ENCODE results near the gene ALKBH2.

The ALKBH2 gene

DNA sequence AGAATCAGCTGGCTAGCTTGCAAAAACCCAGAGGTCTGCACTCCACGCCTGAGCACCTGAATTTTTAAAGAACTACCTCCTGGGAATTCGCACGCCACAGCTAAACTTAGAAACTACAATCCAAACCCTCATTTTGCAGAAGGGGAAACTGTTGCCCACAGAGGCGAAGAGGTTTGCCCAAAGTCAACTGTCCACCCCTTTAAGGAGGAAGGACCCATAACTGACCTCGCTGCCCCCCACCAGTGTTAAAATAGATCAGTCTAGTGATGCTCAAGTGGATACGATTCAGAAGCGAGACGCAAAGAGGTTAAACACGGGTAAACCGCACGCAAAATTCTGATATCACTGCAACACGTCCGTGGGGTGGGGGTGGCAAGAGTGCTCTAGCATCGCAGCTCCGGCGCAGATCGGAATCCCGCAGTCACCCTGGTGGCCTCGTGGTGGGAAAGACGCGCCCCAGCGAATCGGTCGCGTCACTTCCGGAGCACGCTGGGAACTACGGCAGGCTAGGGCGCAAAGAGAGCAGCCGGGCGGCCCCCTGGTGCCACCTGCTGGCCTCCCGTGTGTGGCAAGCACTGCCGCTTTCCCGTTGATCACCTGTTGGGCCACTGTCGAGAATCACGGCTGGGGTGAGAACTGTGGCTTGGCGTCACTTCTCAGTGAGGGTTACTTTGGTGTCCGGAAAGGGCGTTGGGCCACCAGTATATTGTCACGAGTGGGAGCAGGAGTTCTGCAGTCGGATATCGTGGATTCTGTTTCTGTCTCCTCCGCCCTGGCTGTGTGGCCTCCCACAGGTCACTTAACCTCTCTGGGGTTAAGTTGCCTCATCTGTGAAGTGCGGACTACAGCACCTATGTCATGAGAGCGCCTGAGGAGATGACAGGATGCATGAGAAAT is at the start of gene ALKBH2:
ALKBH2 (minus strand) TSS at position 451 of the 897 bp plus-strand sequence. CDS start 686 bp downstream, outside the sequence.
- CTCF ChIA-PET, result interaction anchor here (0.8 to 1.1 kb wide), 2 partner anchors 143 to 208 kb away, joined by 3 to 4 read pairs; no protein-coding TSS in a partner anchor
- POLR2A ChIA-PET, result interaction anchor here (0.6 to 1.6 kb wide), 4 partner anchors 9 to 423 kb away, joined by 3 read pairs; no protein-coding TSS in a partner anchor
- peak; percentile 46; the same call in 1 of the 2 replicates for TF ChIP-seq ELF4 (IDR thresholded peaks at IDR 0.05)
- TF ChIP-seq SP1 (IDR thresholded peaks at IDR 0.05), result no peak
- TF ChIP-seq FOXM1 (IDR thresholded peaks at IDR 0.05; ENCODE audit: borderline replicate concordance), result 0 out of 2 replicates have a peak, but pooled peaks have one; percentile 18
- peak; percentile 99 for TF ChIP-seq L3MBTL2 (conservative IDR thresholded peaks at IDR 0.05)
- peak; percentile 92 for DNase-seq (ENCODE audit: extremely low spot score)

DNA sequence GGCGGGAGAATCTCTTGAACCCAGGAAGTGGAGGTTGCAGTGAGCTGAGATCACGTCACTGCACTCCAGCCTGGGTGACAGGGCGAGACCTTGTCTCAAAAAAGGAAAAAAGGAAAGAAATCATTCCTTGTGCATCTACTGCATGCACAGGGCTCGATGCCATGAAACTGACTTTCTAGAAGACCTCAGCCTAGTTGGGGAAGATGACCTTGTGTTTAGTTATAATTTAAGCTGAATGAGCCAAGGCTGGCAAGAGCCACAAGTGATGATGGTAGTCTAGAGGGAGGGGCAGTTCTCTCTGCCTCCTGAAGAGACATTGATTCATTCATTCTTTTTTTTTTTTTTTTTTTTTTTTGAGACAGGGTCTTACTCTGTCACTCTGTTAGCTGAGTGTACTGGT is 47.3 kb upstream of the ALKBH2 start:
- CTCF ChIA-PET, result no interaction called here
- POLR2A ChIA-PET, result interaction anchor here (1.4 kb wide), 1 partner anchor 14 kb away, joined by 3 read pairs; no protein-coding TSS in a partner anchor

DNA sequence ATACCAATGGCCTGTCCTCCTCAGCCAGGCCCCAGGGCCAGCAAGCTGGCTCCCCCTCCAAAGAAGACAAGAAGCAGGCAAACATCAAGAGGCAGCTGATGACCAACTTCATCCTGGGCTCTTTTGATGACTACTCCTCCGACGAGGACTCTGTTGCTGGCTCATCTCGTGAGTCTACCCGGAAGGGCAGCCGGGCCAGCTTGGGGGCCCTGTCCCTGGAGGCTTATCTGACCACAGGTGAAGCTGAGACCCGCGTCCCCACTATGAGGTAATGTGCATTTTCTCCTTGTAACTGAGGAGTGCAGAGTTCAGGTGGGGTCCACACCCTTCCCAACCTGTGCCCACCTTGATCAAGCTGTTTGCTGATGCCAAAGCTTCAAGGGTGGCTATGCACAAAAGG is 46.5 kb upstream of the ALKBH2 start:
- TF ChIP-seq SP1 (IDR thresholded peaks at IDR 0.05), result no peak
- TF ChIP-seq FOXM1 (IDR thresholded peaks at IDR 0.05; ENCODE audit: borderline replicate concordance), result no peak
- no peak for TF ChIP-seq NFRKB (IDR thresholded peaks at IDR 0.05)
- TF ChIP-seq BHLHE40 (IDR thresholded peaks at IDR 0.05; ENCODE audit: borderline replicate concordance), result no peak
- no peak for TF ChIP-seq ELF4 (IDR thresholded peaks at IDR 0.05)
- TF ChIP-seq LEF1 (IDR thresholded peaks at IDR 0.05; ENCODE audit: borderline replicate concordance), result no peak
- no peak for TF ChIP-seq SUZ12 (IDR thresholded peaks at IDR 0.05)
- TF ChIP-seq TARDBP (IDR thresholded peaks at IDR 0.05), result no peak
- TF ChIP-seq ARNT (IDR thresholded peaks at IDR 0.05), result no peak
- no peak for TF ChIP-seq HDGF (IDR thresholded peaks at IDR 0.05; ENCODE audit: borderline replicate concordance)
- CTCF ChIA-PET, result no interaction called here
- no peak for DNase-seq (ENCODE audit: extremely low spot score)
- POLR2A ChIA-PET, result interaction anchor here (1.4 kb wide), 1 partner anchor 14 kb away, joined by 3 read pairs; no protein-coding TSS in a partner anchor

More for the DNA sequence above, 47.3 kb upstream of the ALKBH2 start:
- TF ChIP-seq BHLHE40 (IDR thresholded peaks at IDR 0.05; ENCODE audit: borderline replicate concordance) (no peak), FOXM1 (IDR thresholded peaks at IDR 0.05; ENCODE audit: borderline replicate concordance) (no peak), NFRKB (IDR thresholded peaks at IDR 0.05) (no peak), FOXA1 (IDR thresholded peaks at IDR 0.05) (no peak), ARNT (IDR thresholded peaks at IDR 0.05) (no peak), TARDBP (IDR thresholded peaks at IDR 0.05) (no peak), HDGF (IDR thresholded peaks at IDR 0.05; ENCODE audit: borderline replicate concordance) (no peak), FOXK2 (IDR thresholded peaks at IDR 0.05) (no peak), ZNF384 (IDR thresholded peaks at IDR 0.05) (no peak), CTBP1 (IDR thresholded peaks at IDR 0.05; ENCODE audit: borderline replicate concordance) (no peak), ELF4 (IDR thresholded peaks at IDR 0.05) (no peak), LEF1 (IDR thresholded peaks at IDR 0.05; ENCODE audit: borderline replicate concordance) (no peak), SP1 (IDR thresholded peaks at IDR 0.05) (no peak), SUZ12 (IDR thresholded peaks at IDR 0.05) (no peak)
- TF ChIP-seq, protein P1, sequence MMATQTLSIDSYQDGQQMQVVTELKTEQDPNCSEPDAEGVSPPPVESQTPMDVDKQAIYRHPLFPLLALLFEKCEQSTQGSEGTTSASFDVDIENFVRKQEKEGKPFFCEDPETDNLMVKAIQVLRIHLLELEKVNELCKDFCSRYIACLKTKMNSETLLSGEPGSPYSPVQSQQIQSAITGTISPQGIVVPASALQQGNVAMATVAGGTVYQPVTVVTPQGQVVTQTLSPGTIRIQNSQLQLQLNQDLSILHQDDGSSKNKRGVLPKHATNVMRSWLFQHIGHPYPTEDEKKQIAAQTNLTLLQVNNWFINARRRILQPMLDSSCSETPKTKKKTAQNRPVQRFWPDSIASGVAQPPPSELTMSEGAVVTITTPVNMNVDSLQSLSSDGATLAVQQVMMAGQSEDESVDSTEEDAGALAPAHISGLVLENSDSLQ (IDR thresholded peaks at IDR 0.05), result no peak
- no peak for DNase-seq (ENCODE audit: extremely low spot score)

DNA sequence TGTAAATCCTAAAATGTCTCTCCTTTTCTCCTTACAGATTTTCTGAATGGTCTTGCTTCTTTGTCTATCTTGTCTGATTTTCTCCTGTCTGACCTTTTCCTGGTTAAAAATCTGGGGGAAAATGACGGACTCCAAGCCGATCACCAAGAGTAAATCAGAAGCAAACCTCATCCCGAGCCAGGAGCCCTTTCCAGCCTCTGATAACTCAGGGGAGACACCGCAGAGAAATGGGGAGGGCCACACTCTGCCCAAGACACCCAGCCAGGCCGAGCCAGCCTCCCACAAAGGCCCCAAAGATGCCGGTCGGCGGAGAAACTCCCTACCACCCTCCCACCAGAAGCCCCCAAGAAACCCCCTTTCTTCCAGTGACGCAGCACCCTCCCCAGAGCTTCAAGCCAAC is 46.1 kb upstream of the ALKBH2 start:
- no peak for DNase-seq (ENCODE audit: extremely low spot score)
- ChIA-PET CTCF (no interaction called here), POLR2A (interaction anchor here (1.4 kb wide), 1 partner anchor 15 kb away, joined by 3 read pairs; no protein-coding TSS in a partner anchor)
- TF ChIP-seq, protein P1 (IDR thresholded peaks at IDR 0.05), result no peak
- no peak for TF ChIP-seq HDGF (IDR thresholded peaks at IDR 0.05; ENCODE audit: borderline replicate concordance)

DNA sequence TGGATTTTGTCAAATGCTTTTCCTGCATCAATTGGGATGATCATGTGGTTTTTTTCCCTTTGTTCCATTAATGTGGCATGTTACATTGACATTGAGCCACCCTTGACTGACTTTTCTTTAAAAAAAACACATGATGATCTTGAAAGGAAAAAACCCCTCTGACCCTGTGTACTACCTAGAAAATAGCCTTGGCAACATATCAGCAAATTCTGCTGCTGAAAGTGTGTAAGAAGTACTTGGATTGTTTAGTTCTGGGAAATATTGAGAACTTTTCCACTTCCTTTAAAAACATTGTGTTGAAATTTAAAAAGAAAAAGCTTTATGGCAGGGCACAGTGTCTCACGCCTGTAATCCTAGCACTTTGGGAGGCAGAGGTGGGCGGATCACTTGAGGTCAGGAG is 43.8 kb upstream of the ALKBH2 start:
- CTCF ChIA-PET, result interaction anchor here (0.6 to 1.9 kb wide), 2 partner anchors 22 to 25 kb away, joined by 5 to 7 read pairs; no protein-coding TSS in a partner anchor
- POLR2A ChIA-PET, result no interaction called here
- no peak for DNase-seq (ENCODE audit: extremely low spot score)

More for the DNA sequence above, 43.8 kb upstream of the ALKBH2 start:
- TF ChIP-seq ARNT (IDR thresholded peaks at IDR 0.05) (no peak), NFRKB (IDR thresholded peaks at IDR 0.05) (no peak), CTBP1 (IDR thresholded peaks at IDR 0.05; ENCODE audit: borderline replicate concordance) (no peak), TARDBP (IDR thresholded peaks at IDR 0.05) (no peak), BHLHE40 (IDR thresholded peaks at IDR 0.05; ENCODE audit: borderline replicate concordance) (no peak), ZNF384 (IDR thresholded peaks at IDR 0.05) (no peak), HDGF (IDR thresholded peaks at IDR 0.05; ENCODE audit: borderline replicate concordance) (no peak), FOXM1 (IDR thresholded peaks at IDR 0.05; ENCODE audit: borderline replicate concordance) (no peak), LEF1 (IDR thresholded peaks at IDR 0.05; ENCODE audit: borderline replicate concordance) (no peak), ELF4 (IDR thresholded peaks at IDR 0.05) (no peak), FOXA1 (IDR thresholded peaks at IDR 0.05) (no peak), SUZ12 (IDR thresholded peaks at IDR 0.05) (no peak)
- TF ChIP-seq, protein P1 (IDR thresholded peaks at IDR 0.05), result no peak

Data from HEK293T (cell line).